ENCODE data around the gene STARD9.

Gene STARD9

GRCh38 chr15:42693942-42694341, 118.5 kb downstream of the STARD9 start:
- Histone ChIP-seq H3K9me3 (ENCODE audit: control insufficient read depth, insufficient read depth, low read depth, low read length) (no peaks in the 10 kb centered on the region), H3K36me3 (ENCODE audit: control insufficient read depth, insufficient read depth, low read length) (peaks cover 26% of the 10 kb centered on the region), H3K27ac (ENCODE audit: low read depth, low read length) (no peak overlapping the region), H3K4me3 (ENCODE audit: low read depth, low read length) (no peak overlapping the region), H3K9ac (ENCODE audit: low read length) (no peak overlapping the region), H3K4me1 (ENCODE audit: control insufficient read depth, insufficient read depth, low read length) (no peaks in the 10 kb centered on the region), H3K27me3 (ENCODE audit: control insufficient read depth, insufficient read depth, low read length) (no peaks in the 10 kb centered on the region)

GRCh38 chr15:42694398-42694797, 119.0 kb downstream of the STARD9 start:
- Histone ChIP-seq H3K27ac (ENCODE audit: low read depth, low read length) (no peak overlapping the region), H3K9me3 (ENCODE audit: control insufficient read depth, insufficient read depth, low read depth, low read length) (no peaks in the 10 kb centered on the region), H3K36me3 (ENCODE audit: control insufficient read depth, insufficient read depth, low read length) (peaks cover 26% of the 10 kb centered on the region), H3K9ac (ENCODE audit: low read length) (no peak overlapping the region), H3K4me3 (ENCODE audit: low read depth, low read length) (no peak overlapping the region), H3K27me3 (ENCODE audit: control insufficient read depth, insufficient read depth, low read length) (no peaks in the 10 kb centered on the region), H3K4me1 (ENCODE audit: control insufficient read depth, insufficient read depth, low read length) (no peaks in the 10 kb centered on the region)

- H3K4me1 ChIP-seq (ENCODE audit: control insufficient read depth, insufficient read depth, low read length): no peaks in the 10 kb centered on the region
- no peak overlapping the region for H3K4me3 ChIP-seq (ENCODE audit: low read depth, low read length)
- H3K9me3 ChIP-seq (ENCODE audit: control insufficient read depth, insufficient read depth, low read depth, low read length): no peaks in the 10 kb centered on the region
- H3K27ac ChIP-seq (ENCODE audit: low read depth, low read length): no peak overlapping the region
- H3K36me3 ChIP-seq (ENCODE audit: control insufficient read depth, insufficient read depth, low read length): peaks cover 26% of the 10 kb centered on the region
- H3K9ac ChIP-seq (ENCODE audit: low read length): no peak overlapping the region
- H3K27me3 ChIP-seq (ENCODE audit: control insufficient read depth, insufficient read depth, low read length): no peaks in the 10 kb centered on the region
Measured at GRCh38 chr15:42695527-42696071, 120.2 kb downstream of the STARD9 start.

GRCh38 chr15:42696626-42697025, 121.2 kb downstream of the STARD9 start:
- H3K9me3 ChIP-seq (ENCODE audit: control insufficient read depth, insufficient read depth, low read depth, low read length): no peaks in the 10 kb centered on the region
- H3K36me3 ChIP-seq (ENCODE audit: control insufficient read depth, insufficient read depth, low read length): peaks cover 25% of the 10 kb centered on the region
- no peak overlapping the region for H3K9ac ChIP-seq (ENCODE audit: low read length)
- H3K27me3 ChIP-seq (ENCODE audit: control insufficient read depth, insufficient read depth, low read length): no peaks in the 10 kb centered on the region
- no peaks in the 10 kb centered on the region for H3K4me1 ChIP-seq (ENCODE audit: control insufficient read depth, insufficient read depth, low read length)
- H3K4me3 ChIP-seq (ENCODE audit: low read depth, low read length): no peak overlapping the region
- H3K27ac ChIP-seq (ENCODE audit: low read depth, low read length): no peak overlapping the region

- Histone ChIP-seq H3K4me3 (ENCODE audit: low read depth, low read length) (no peak overlapping the region), H3K9ac (ENCODE audit: low read length) (no peak overlapping the region), H3K9me3 (ENCODE audit: control insufficient read depth, insufficient read depth, low read depth, low read length) (no peaks in the 10 kb centered on the region), H3K36me3 (ENCODE audit: control insufficient read depth, insufficient read depth, low read length) (no peaks in the 10 kb centered on the region), H3K4me1 (ENCODE audit: control insufficient read depth, insufficient read depth, low read length) (no peaks in the 10 kb centered on the region), H3K27ac (ENCODE audit: low read depth, low read length) (no peak overlapping the region), H3K27me3 (ENCODE audit: control insufficient read depth, insufficient read depth, low read length) (no peaks in the 10 kb centered on the region)
Measured at GRCh38 chr15:42704492-42704926, 129.1 kb downstream of the STARD9 start.

- no peaks in the 10 kb centered on the region for H3K9me3 ChIP-seq (ENCODE audit: control insufficient read depth, insufficient read depth, low read depth, low read length)
- H3K9ac ChIP-seq (ENCODE audit: low read length): no peak overlapping the region
- no peak overlapping the region for H3K4me3 ChIP-seq (ENCODE audit: low read depth, low read length)
- no peaks in the 10 kb centered on the region for H3K27me3 ChIP-seq (ENCODE audit: control insufficient read depth, insufficient read depth, low read length)
- H3K36me3 ChIP-seq (ENCODE audit: control insufficient read depth, insufficient read depth, low read length): no peaks in the 10 kb centered on the region
- H3K27ac ChIP-seq (ENCODE audit: low read depth, low read length): no peak overlapping the region
- H3K4me1 ChIP-seq (ENCODE audit: control insufficient read depth, insufficient read depth, low read length): no peaks in the 10 kb centered on the region
Measured at GRCh38 chr15:42705336-42705735, 129.9 kb downstream of the STARD9 start.

GRCh38 chr15:42707068-42707467, 131.7 kb downstream of the STARD9 start:
- Histone ChIP-seq H3K27me3 (ENCODE audit: control insufficient read depth, insufficient read depth, low read length) (no peaks in the 10 kb centered on the region), H3K4me1 (ENCODE audit: control insufficient read depth, insufficient read depth, low read length) (no peaks in the 10 kb centered on the region), H3K9ac (ENCODE audit: low read length) (no peak overlapping the region), H3K27ac (ENCODE audit: low read depth, low read length) (no peak overlapping the region), H3K36me3 (ENCODE audit: control insufficient read depth, insufficient read depth, low read length) (no peaks in the 10 kb centered on the region), H3K4me3 (ENCODE audit: low read depth, low read length) (no peak overlapping the region), H3K9me3 (ENCODE audit: control insufficient read depth, insufficient read depth, low read depth, low read length) (no peaks in the 10 kb centered on the region)

GRCh38 chr15:42707873-42708544, 132.6 kb downstream of the STARD9 start:
- Histone ChIP-seq H3K27me3 (ENCODE audit: control insufficient read depth, insufficient read depth, low read length) (no peaks in the 10 kb centered on the region), H3K36me3 (ENCODE audit: control insufficient read depth, insufficient read depth, low read length) (no peaks in the 10 kb centered on the region), H3K4me3 (ENCODE audit: low read depth, low read length) (no peak overlapping the region), H3K4me1 (ENCODE audit: control insufficient read depth, insufficient read depth, low read length) (no peaks in the 10 kb centered on the region), H3K27ac (ENCODE audit: low read depth, low read length) (no peak overlapping the region), H3K9me3 (ENCODE audit: control insufficient read depth, insufficient read depth, low read depth, low read length) (no peaks in the 10 kb centered on the region), H3K9ac (ENCODE audit: low read length) (no peak overlapping the region)

- H3K36me3 ChIP-seq (ENCODE audit: control insufficient read depth, insufficient read depth, low read length): no peaks in the 10 kb centered on the region
- H3K4me1 ChIP-seq (ENCODE audit: control insufficient read depth, insufficient read depth, low read length): no peaks in the 10 kb centered on the region
- H3K4me3 ChIP-seq (ENCODE audit: low read depth, low read length): no peak overlapping the region
- no peak overlapping the region for H3K9ac ChIP-seq (ENCODE audit: low read length)
- no peaks in the 10 kb centered on the region for H3K9me3 ChIP-seq (ENCODE audit: control insufficient read depth, insufficient read depth, low read depth, low read length)
- H3K27me3 ChIP-seq (ENCODE audit: control insufficient read depth, insufficient read depth, low read length): no peaks in the 10 kb centered on the region
- no peak overlapping the region for H3K27ac ChIP-seq (ENCODE audit: low read depth, low read length)
Measured at GRCh38 chr15:42710662-42711061, 135.3 kb downstream of the STARD9 start.

- Histone ChIP-seq H3K9ac (ENCODE audit: low read length) (no peak overlapping the region), H3K4me3 (ENCODE audit: low read depth, low read length) (no peak overlapping the region), H3K27ac (ENCODE audit: low read depth, low read length) (no peak overlapping the region), H3K9me3 (ENCODE audit: control insufficient read depth, insufficient read depth, low read depth, low read length) (no peaks in the 10 kb centered on the region), H3K27me3 (ENCODE audit: control insufficient read depth, insufficient read depth, low read length) (no peaks in the 10 kb centered on the region), H3K4me1 (ENCODE audit: control insufficient read depth, insufficient read depth, low read length) (no peaks in the 10 kb centered on the region), H3K36me3 (ENCODE audit: control insufficient read depth, insufficient read depth, low read length) (no peaks in the 10 kb centered on the region)
Measured at GRCh38 chr15:42711746-42712145, 136.3 kb downstream of the STARD9 start.

- Histone ChIP-seq H3K4me1 (ENCODE audit: control insufficient read depth, insufficient read depth, low read length) (no peaks in the 10 kb centered on the region), H3K36me3 (ENCODE audit: control insufficient read depth, insufficient read depth, low read length) (no peaks in the 10 kb centered on the region), H3K27ac (ENCODE audit: low read depth, low read length) (no peak overlapping the region), H3K4me3 (ENCODE audit: low read depth, low read length) (no peak overlapping the region), H3K9ac (ENCODE audit: low read length) (no peak overlapping the region), H3K9me3 (ENCODE audit: control insufficient read depth, insufficient read depth, low read depth, low read length) (no peaks in the 10 kb centered on the region), H3K27me3 (ENCODE audit: control insufficient read depth, insufficient read depth, low read length) (no peaks in the 10 kb centered on the region)
Measured at GRCh38 chr15:42712584-42712983, 137.2 kb downstream of the STARD9 start.
